Vagina (tissue), 2 donors: ENCODE measurements around the gene RIPOR3. TPM values are rescaled to one million over a fixed set of nuclear protein-coding genes. Genes with fewer than 3 reads are reported as not detected.

ENCODE experiments used
- DNase-seq, 2 donors: peaks; one replicate each; pipeline ENCODE4 v3.0.0-alpha.2; 2017; ENCODE audit errors: extremely low spot score in 2 of 2
- H3K27ac ChIP-seq: fragments of 200-600 bp; sonication (generic); one replicate; pipeline ENCODE4 v1.5.1; 2019
- H3K27me3 ChIP-seq: fragments of 200-600 bp; sonication (generic); one replicate; pipeline ENCODE4 v1.5.1; 2019
- H3K36me3 ChIP-seq, 2 donors: fragments of 200-600 bp; sonication (generic); one replicate each; pipeline ENCODE4 v1.5.1; 2017 to 2019
- H3K4me1 ChIP-seq: fragments of 200-600 bp; sonication (generic); one replicate; pipeline ENCODE4 v1.5.1; 2019
- H3K4me3 ChIP-seq, 2 donors: fragments of 200-600 bp; sonication (generic); 1 replicate in 1 of 2; 2 replicates in 1 of 2; pipeline ENCODE4 v1.5.1; 2016 to 2019
- H3K9me3 ChIP-seq: fragments of 200-600 bp; sonication (generic); one replicate; pipeline ENCODE4 v1.5.1; 2019
- CTCF ChIP-seq, 3 experiments: fragments of 450-650 bp in 2 of 3; fragments of 200-600 bp in 1 of 3; sonication (generic) in 1 of 3; IDR thresholded peaks; one replicate each; pipeline ENCODE4 v1.5.1; 2017 to 2019; ENCODE audit warnings: antibody characterized with exemption in 3 of 3, mild to moderate bottlenecking in 2 of 3, moderate library complexity in 2 of 3
- POLR2A ChIP-seq, 2 donors: fragments of 450-650 bp; IDR thresholded peaks; one replicate each; pipeline ENCODE4 v1.6.1; 2017; ENCODE audit warnings: antibody characterized with exemption in 2 of 2, mild to moderate bottlenecking in 2 of 2, moderate library complexity in 2 of 2
- POLR2AphosphoS5 ChIP-seq, 2 donors: sonication (generic); formaldehyde crosslinking; IDR thresholded peaks; one replicate each; pipeline ENCODE4 v1.9.0; 2017; ENCODE audit warnings: antibody characterized with exemption in 2 of 2, mild to moderate bottlenecking in 2 of 2, low read depth in 1 of 2; ENCODE audit not compliant: insufficient read depth in 1 of 2
- intact Hi-C: fragments of 100-400 bp; cut with DNase I; formaldehyde crosslinking; loops from one replicate; pipeline ENCODE4 v1.15.1; 2023
- total RNA-seq: library from RNA; depleted of rRNA; stranded (reverse); fragments of >200 nt; gene quantifications from one replicate; pipeline ENCODE4 v1.2.3, GENCODE V29; 2016

The RIPOR3 gene
- total RNA-seq, 1 donor from 2014 or later = 38.1 TPM

- DNase-seq = no peak
- Histone ChIP-seq H3K27ac (peak overlapping the region; percentile 66), H3K4me3 (no peak overlapping the region), H3K4me1 (peaks cover 56% of the 10 kb centered on the region), H3K27me3 (no peaks in the 10 kb centered on the region), H3K9me3 (no peaks in the 10 kb centered on the region), H3K36me3 (no peaks in the 10 kb centered on the region)
- intact Hi-C loops = no loop called here
- TF ChIP-seq CTCF (IDR thresholded peaks at IDR 0.05) = no peak
- no peak for TF ChIP-seq POLR2A (IDR thresholded peaks at IDR 0.05)
- TF ChIP-seq POLR2AphosphoS5 (IDR thresholded peaks at IDR 0.05; ENCODE audit: insufficient read depth in 1 of 2, low read depth in 1 of 2) = no peak
Measured at GRCh38 chr20:50675671-50676376, 15.5 kb downstream of the RIPOR3 start.

- H3K4me1 ChIP-seq = peaks cover 51% of the 10 kb centered on the region
- intact Hi-C loops = no loop called here
- TF ChIP-seq POLR2A (IDR thresholded peaks at IDR 0.05) = no peak
- no peak for TF ChIP-seq CTCF (IDR thresholded peaks at IDR 0.05)
- TF ChIP-seq POLR2AphosphoS5 (IDR thresholded peaks at IDR 0.05; ENCODE audit: insufficient read depth in 1 of 2, low read depth in 1 of 2) = no peak
- H3K27ac ChIP-seq = peak overlapping the region; percentile 66
- H3K4me3 ChIP-seq = no peak overlapping the region
- no peaks in the 10 kb centered on the region for H3K9me3 ChIP-seq
- H3K36me3 ChIP-seq = no peaks in the 10 kb centered on the region
- DNase-seq = no peak
- no peaks in the 10 kb centered on the region for H3K27me3 ChIP-seq
Measured at GRCh38 chr20:50674138-50674825, 17.1 kb downstream of the RIPOR3 start.

GRCh38 chr20:50673466-50674137 lies 17.7 kb downstream of the RIPOR3 start:
- Histone ChIP-seq H3K27ac (peak overlapping the region; percentile 66), H3K4me1 (peaks cover 51% of the 10 kb centered on the region), H3K9me3 (no peaks in the 10 kb centered on the region), H3K27me3 (no peaks in the 10 kb centered on the region), H3K4me3 (no peak overlapping the region), H3K36me3 (no peaks in the 10 kb centered on the region)
- no peak for DNase-seq
- intact Hi-C loops = no loop called here
- TF ChIP-seq CTCF (IDR thresholded peaks at IDR 0.05) (no peak), POLR2AphosphoS5 (IDR thresholded peaks at IDR 0.05; ENCODE audit: insufficient read depth in 1 of 2, low read depth in 1 of 2) (peak; percentile 44 to 83)

GRCh38 chr20:50673146-50673465 lies 18.2 kb downstream of the RIPOR3 start:
- Histone ChIP-seq H3K36me3 (no peaks in the 10 kb centered on the region), H3K9me3 (no peaks in the 10 kb centered on the region), H3K4me1 (peaks cover 51% of the 10 kb centered on the region), H3K27ac (peak overlapping the region; percentile 66), H3K4me3 (no peak overlapping the region), H3K27me3 (no peaks in the 10 kb centered on the region)
- intact Hi-C loops = no loop called here
- TF ChIP-seq POLR2AphosphoS5 (IDR thresholded peaks at IDR 0.05; ENCODE audit: insufficient read depth in 1 of 2, low read depth in 1 of 2) = no peak
- TF ChIP-seq CTCF (IDR thresholded peaks at IDR 0.05) = no peak
- TF ChIP-seq POLR2A (IDR thresholded peaks at IDR 0.05) = no peak
- no peak for DNase-seq
